Panc1 (cell line): ENCODE measurements around the gene USP31. TPM values are rescaled to one million over a fixed set of nuclear protein-coding genes. Genes with fewer than 3 reads are reported as not detected.

Source experiments
- ATAC-seq: fragments of 200-7000 bp; cut with Tn5 transposase; 2 replicates; pipeline ENCODE4 v1.9.1; 2020; ENCODE audit warnings: mild to moderate bottlenecking, moderate library complexity
- BruUV-seq: library from RNA; stranded (reverse); fragments of 400-500 nt; replicated peaks from 2 replicates; lab custom pipeline; 2021; lab: Mats Ljungman, UMichigan
- CTCF ChIA-PET: fragments of 300-600 bp; sonication (Branson Sonifier 250); formaldehyde crosslinking; loops from one replicate; lab custom pipeline; 2022; ENCODE audit warnings: antibody characterized with exemption; lab: Charles Lee
- POLR2A ChIA-PET: fragments of 300-600 bp; sonication (Branson Sonifier 250); formaldehyde crosslinking; loops from one replicate; lab custom pipeline; 2022; ENCODE audit warnings: antibody characterized with exemption; lab: Charles Lee
- DNase-seq: peaks from one replicate; pipeline ENCODE4 v3.0.0-alpha.2; 2010; ENCODE audit warnings: low read depth, low spot score
- H3K27ac ChIP-seq: 2 replicates; pipeline ENCODE4 v1.5.1; 2011; ENCODE audit warnings: mild to moderate bottlenecking, low read length, inconsistent platforms
- H3K27me3 ChIP-seq: fragments of 200-500 bp; sonication (Bioruptor generic); 2 replicates; pipeline ENCODE4 v1.6.0; 2014; ENCODE audit warnings: low read length, inconsistent platforms; ENCODE audit not compliant: control insufficient read depth, insufficient read depth
- H3K36me3 ChIP-seq: fragments of 200-500 bp; sonication (Bioruptor generic); 2 replicates; pipeline ENCODE4 v1.5.1; 2014; ENCODE audit warnings: inconsistent platforms, mild to moderate bottlenecking, low read length, moderate library complexity; ENCODE audit not compliant: control insufficient read depth, insufficient read depth
- H3K4me1 ChIP-seq: 2 replicates; pipeline ENCODE4 v1.5.1; 2011; ENCODE audit warnings: inconsistent platforms, mild to moderate bottlenecking, low read length, moderate library complexity; ENCODE audit not compliant: control insufficient read depth, insufficient read depth
- H3K4me3 ChIP-seq, 2 experiments: 2 replicates each; pipeline ENCODE4 v1.5.1; 2011 to 2012; ENCODE audit warnings: low read depth in 2 of 2, low read length in 2 of 2, mild to moderate bottlenecking in 2 of 2, inconsistent platforms in 1 of 2, moderate library complexity in 1 of 2
- H3K9me3 ChIP-seq: fragments of 200-500 bp; sonication (Bioruptor generic); 2 replicates; pipeline ENCODE4 v1.5.1; 2014; ENCODE audit warnings: low read depth, mild to moderate bottlenecking, inconsistent platforms, low read length, moderate library complexity; ENCODE audit not compliant: control insufficient read depth, insufficient read depth
- CTCF ChIP-seq: fragments of 450-650 bp; IDR thresholded peaks from 2 replicates; pipeline ENCODE4 v1.5.1; 2017; ENCODE audit warnings: mild to moderate bottlenecking
- POLR2AphosphoS5 ChIP-seq: IDR thresholded peaks from 2 replicates; pipeline ENCODE4 v1.6.1; 2012; ENCODE audit warnings: mild to moderate bottlenecking, low read depth, low read length, moderate library complexity
- SIN3A ChIP-seq: IDR thresholded peaks from 2 replicates; pipeline ENCODE4 v1.6.1; 2012; ENCODE audit warnings: low read depth, mild to moderate bottlenecking, low read length, moderate library complexity, borderline replicate concordance; ENCODE audit not compliant: insufficient read depth
- TCF7L2 ChIP-seq: IDR thresholded peaks from 2 replicates; pipeline ENCODE4 v1.6.1; 2011; ENCODE audit warnings: mild to moderate bottlenecking, low read depth, low read length, inconsistent platforms
- in situ Hi-C: cut with HindIII; loops from 2 replicates; pipeline ENCODE4 v1.10.0; 2016; ENCODE audit warnings: low sequenced_read_pairs, low pct_unique_long_range_greater_than_20kb
- intact Hi-C: fragments of 100-400 bp; cut with micrococcal nuclease; formaldehyde crosslinking; loops from one replicate; pipeline ENCODE4 v1.10.0; 2022; ENCODE audit not compliant: unreplicated experiment
- total RNA-seq: library from RNA; stranded (reverse); gene quantifications from one replicate; pipeline ENCODE4 v1.2.1, GENCODE V29; 2021; ENCODE audit not compliant: unreplicated experiment
- TF ChIP-seq, protein P1 (sequence below), 2 experiments: IDR thresholded peaks; 2 replicates each; pipeline ENCODE4 v1.6.1; 2011 to 2012; ENCODE audit warnings: low read depth in 2 of 2, control low read depth in 1 of 2, low read length in 1 of 2, mild to moderate bottlenecking in 1 of 2, moderate library complexity in 1 of 2; ENCODE audit not compliant: insufficient read depth in 1 of 2

The USP31 gene
- total RNA-seq, 1 experiment from 2014 or later = 27.2 TPM

DNA sequence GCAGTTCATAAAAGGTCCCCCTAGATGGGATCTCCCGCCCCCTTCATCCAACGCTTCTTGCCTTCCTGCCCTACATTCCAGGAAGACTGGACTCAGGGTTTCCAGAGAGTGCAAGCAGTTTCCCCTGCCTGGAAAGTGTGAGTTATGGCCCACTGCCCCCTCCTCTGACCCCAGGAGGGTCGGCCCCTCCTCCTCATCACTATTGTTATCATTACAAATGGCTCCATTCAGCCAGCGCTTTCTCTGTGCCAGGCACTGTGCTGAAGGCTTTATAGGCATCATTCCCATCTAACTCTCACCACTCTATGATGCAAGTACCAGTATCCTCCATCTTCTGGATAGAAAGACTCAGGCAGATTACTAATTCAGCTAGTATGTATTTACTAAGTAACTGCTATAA is 90.7 kb downstream of the USP31 start:
- ATAC-seq (no peak), DNase-seq (no peak)
- Histone ChIP-seq H3K27me3 (peaks cover 10% of the 10 kb centered on the region; the same call in 1 of the 2 replicates), H3K27ac (no peak overlapping the region), H3K4me3 (no peak overlapping the region), H3K9me3 (no peaks in the 10 kb centered on the region), H3K36me3 (no peaks in the 10 kb centered on the region), H3K4me1 (peaks cover 6% of the 10 kb centered on the region; the same call in 1 of the 2 replicates)
- intact Hi-C loops (no loop called here), in situ Hi-C loops (no loop called here)
- TF ChIP-seq TCF7L2 = no peak
- TF ChIP-seq, protein P1, sequence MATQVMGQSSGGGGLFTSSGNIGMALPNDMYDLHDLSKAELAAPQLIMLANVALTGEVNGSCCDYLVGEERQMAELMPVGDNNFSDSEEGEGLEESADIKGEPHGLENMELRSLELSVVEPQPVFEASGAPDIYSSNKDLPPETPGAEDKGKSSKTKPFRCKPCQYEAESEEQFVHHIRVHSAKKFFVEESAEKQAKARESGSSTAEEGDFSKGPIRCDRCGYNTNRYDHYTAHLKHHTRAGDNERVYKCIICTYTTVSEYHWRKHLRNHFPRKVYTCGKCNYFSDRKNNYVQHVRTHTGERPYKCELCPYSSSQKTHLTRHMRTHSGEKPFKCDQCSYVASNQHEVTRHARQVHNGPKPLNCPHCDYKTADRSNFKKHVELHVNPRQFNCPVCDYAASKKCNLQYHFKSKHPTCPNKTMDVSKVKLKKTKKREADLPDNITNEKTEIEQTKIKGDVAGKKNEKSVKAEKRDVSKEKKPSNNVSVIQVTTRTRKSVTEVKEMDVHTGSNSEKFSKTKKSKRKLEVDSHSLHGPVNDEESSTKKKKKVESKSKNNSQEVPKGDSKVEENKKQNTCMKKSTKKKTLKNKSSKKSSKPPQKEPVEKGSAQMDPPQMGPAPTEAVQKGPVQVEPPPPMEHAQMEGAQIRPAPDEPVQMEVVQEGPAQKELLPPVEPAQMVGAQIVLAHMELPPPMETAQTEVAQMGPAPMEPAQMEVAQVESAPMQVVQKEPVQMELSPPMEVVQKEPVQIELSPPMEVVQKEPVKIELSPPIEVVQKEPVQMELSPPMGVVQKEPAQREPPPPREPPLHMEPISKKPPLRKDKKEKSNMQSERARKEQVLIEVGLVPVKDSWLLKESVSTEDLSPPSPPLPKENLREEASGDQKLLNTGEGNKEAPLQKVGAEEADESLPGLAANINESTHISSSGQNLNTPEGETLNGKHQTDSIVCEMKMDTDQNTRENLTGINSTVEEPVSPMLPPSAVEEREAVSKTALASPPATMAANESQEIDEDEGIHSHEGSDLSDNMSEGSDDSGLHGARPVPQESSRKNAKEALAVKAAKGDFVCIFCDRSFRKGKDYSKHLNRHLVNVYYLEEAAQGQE (IDR thresholded peaks at IDR 0.05; ENCODE audit: insufficient read depth in 1 of 2, low read depth in 2 of 2, low read length in 1 of 2) = no peak
- no peak for TF ChIP-seq CTCF
- TF ChIP-seq SIN3A = no peak
- no peak for TF ChIP-seq POLR2AphosphoS5
- ChIA-PET POLR2A (no interaction called here), CTCF (no interaction called here)
- no TSS peak for BruUV-seq

DNA sequence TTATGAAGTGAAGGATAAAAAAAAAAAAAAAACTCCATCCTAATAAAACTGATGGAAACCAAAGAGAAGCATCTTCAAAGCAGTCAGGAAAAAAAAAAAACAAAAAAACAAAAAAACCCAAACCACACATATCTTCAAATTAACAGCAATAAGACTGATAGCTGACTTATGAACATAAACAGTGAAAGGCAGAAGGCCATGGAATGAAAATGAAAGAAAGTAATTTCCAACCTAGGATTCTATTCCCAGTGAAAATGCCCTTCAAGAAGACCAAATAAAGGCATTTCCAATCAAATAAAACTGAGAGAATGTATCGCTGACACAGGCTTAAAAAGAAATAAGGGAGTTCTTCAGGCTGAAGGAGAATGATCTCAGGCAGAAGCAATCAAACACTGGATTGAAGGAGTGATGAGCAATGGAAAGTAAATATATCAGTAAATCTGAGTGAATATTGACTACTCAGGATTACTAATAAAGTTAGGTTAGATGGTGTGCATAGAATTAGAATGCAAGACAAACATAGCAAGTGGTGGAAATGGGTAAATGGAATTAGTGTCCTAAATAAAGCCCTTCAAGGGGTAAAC is 92.1 kb downstream of the USP31 start:
- no peak for DNase-seq
- no peak overlapping the region for H3K27ac ChIP-seq
- ATAC-seq = no peak
- no TSS peak for BruUV-seq
- intact Hi-C loops = no loop called here
- CTCF ChIA-PET = no interaction called here
- peaks cover 17% of the 10 kb centered on the region; the same call in 1 of the 2 replicates for H3K27me3 ChIP-seq
- H3K9me3 ChIP-seq = no peaks in the 10 kb centered on the region
- TF ChIP-seq, protein P1 (IDR thresholded peaks at IDR 0.05; ENCODE audit: insufficient read depth in 1 of 2, low read depth in 2 of 2, low read length in 1 of 2) = no peak
- TF ChIP-seq TCF7L2 (no peak), CTCF (no peak), SIN3A (no peak), POLR2AphosphoS5 (no peak)
- POLR2A ChIA-PET = no interaction called here
- no peaks in the 10 kb centered on the region for H3K36me3 ChIP-seq
- no peak overlapping the region for H3K4me3 ChIP-seq
- 0 out of 2 replicates have a peak, but pooled peaks cover 5% of the 10 kb centered on the region for H3K4me1 ChIP-seq
- in situ Hi-C loops = no loop called here
